LNCAP (cell line): ENCODE data around the gene TMEM218.

ENCODE experiments used
- CTCF ChIP-seq: fragments of 450-650 bp; IDR thresholded peaks from 2 replicates; pipeline ENCODE4 v1.5.1; 2017; ENCODE audit warnings: mild to moderate bottlenecking

The TMEM218 gene

GRCh38 chr11:125082040-125082439 lies 29.4 kb downstream of the TMEM218 start:
- TF ChIP-seq CTCF, result no peak

GRCh38 chr11:125081098-125081798 lies 30.2 kb downstream of the TMEM218 start:
- no peak for TF ChIP-seq CTCF

GRCh38 chr11:125080531-125080911 lies 30.9 kb downstream of the TMEM218 start:
- TF ChIP-seq CTCF, result no peak

GRCh38 chr11:125079878-125080530 lies 31.4 kb downstream of the TMEM218 start:
- no peak for TF ChIP-seq CTCF

- no peak for TF ChIP-seq CTCF
Measured at GRCh38 chr11:125079151-125079877, 32.1 kb downstream of the TMEM218 start.

- TF ChIP-seq CTCF, result no peak
Measured at GRCh38 chr11:125078516-125079140, 32.8 kb downstream of the TMEM218 start.

GRCh38 chr11:125078016-125078415 lies 33.4 kb downstream of the TMEM218 start:
- TF ChIP-seq CTCF, result no peak
